ENCODE measurements around the gene SPINK13. TPM values are rescaled to one million over a fixed set of nuclear protein-coding genes. Genes with fewer than 3 reads are reported as not detected.

The SPINK13 gene
- total RNA-seq, 3 donors from 2014 or later, result 0.48 TPM; not detected in 2

- intact Hi-C loops (cut with DNase I; ENCODE audit: low total_unique reads), result no loop called here
- Histone ChIP-seq H3K36me3 (no peaks in the 10 kb centered on the region), H3K4me3 (no peak overlapping the region), H3K27me3 (no peaks in the 10 kb centered on the region), H3K4me1 (no peaks in the 10 kb centered on the region), H3K27ac (no peak overlapping the region), H3K9me3 (no peaks in the 10 kb centered on the region)
- TF ChIP-seq POLR2AphosphoS5 (IDR thresholded peaks at IDR 0.05) (no peak), CTCF (IDR thresholded peaks at IDR 0.05) (no peak), POLR2A (IDR thresholded peaks at IDR 0.05) (no peak)
- DNase-seq (ENCODE audit: low spot score in 2 of 2), result no peak
Measured at GRCh38 chr5:148290271-148291195, 21.9 kb downstream of the SPINK13 start.

- intact Hi-C loops (cut with DNase I; ENCODE audit: low total_unique reads), result loop anchor here (1.0 kb wide), 1 partner anchor 12 kb away; no protein-coding TSS in a partner anchor
Measured at GRCh38 chr5:148297731-148298130, 29.1 kb downstream of the SPINK13 start.

GRCh38 chr5:148306446-148306845 lies 37.9 kb downstream of the SPINK13 start:
- intact Hi-C loops (cut with DNase I; ENCODE audit: low total_unique reads), result no loop called here
- H3K9me3 ChIP-seq, result no peaks in the 10 kb centered on the region
- no peaks in the 10 kb centered on the region for H3K36me3 ChIP-seq
- no peak overlapping the region for H3K27ac ChIP-seq
- TF ChIP-seq POLR2AphosphoS5 (IDR thresholded peaks at IDR 0.05), result no peak
- TF ChIP-seq POLR2A (IDR thresholded peaks at IDR 0.05), result no peak
- no peak for TF ChIP-seq CTCF (IDR thresholded peaks at IDR 0.05)
- H3K27me3 ChIP-seq, result no peaks in the 10 kb centered on the region
- no peaks in the 10 kb centered on the region for H3K4me1 ChIP-seq
- no peak for DNase-seq (ENCODE audit: low spot score in 2 of 2)
- H3K4me3 ChIP-seq, result no peak overlapping the region

More at GRCh38 chr5:148297731-148298130, 29.1 kb downstream of the SPINK13 start:
- Histone ChIP-seq H3K27ac (no peak overlapping the region), H3K36me3 (no peaks in the 10 kb centered on the region), H3K4me3 (no peak overlapping the region), H3K9me3 (no peaks in the 10 kb centered on the region), H3K4me1 (no peaks in the 10 kb centered on the region), H3K27me3 (no peaks in the 10 kb centered on the region)
- TF ChIP-seq CTCF (IDR thresholded peaks at IDR 0.05) (no peak), POLR2A (IDR thresholded peaks at IDR 0.05) (no peak), POLR2AphosphoS5 (IDR thresholded peaks at IDR 0.05) (no peak)
- DNase-seq (ENCODE audit: low spot score in 2 of 2), result no peak

GRCh38 chr5:148309019-148309418 lies 40.4 kb downstream of the SPINK13 start:
- no peaks in the 10 kb centered on the region for H3K4me1 ChIP-seq
- DNase-seq (ENCODE audit: low spot score in 2 of 2), result no peak
- no peaks in the 10 kb centered on the region for H3K36me3 ChIP-seq
- TF ChIP-seq CTCF (IDR thresholded peaks at IDR 0.05) (no peak), POLR2AphosphoS5 (IDR thresholded peaks at IDR 0.05) (no peak), POLR2A (IDR thresholded peaks at IDR 0.05) (no peak)
- no peaks in the 10 kb centered on the region for H3K27me3 ChIP-seq
- no peak overlapping the region for H3K27ac ChIP-seq
- H3K4me3 ChIP-seq, result no peak overlapping the region
- intact Hi-C loops (cut with DNase I; ENCODE audit: low total_unique reads), result loop anchor here (1.0 kb wide), 1 partner anchor 11 kb away; no protein-coding TSS in a partner anchor
- no peaks in the 10 kb centered on the region for H3K9me3 ChIP-seq

GRCh38 chr5:148309746-148310145 lies 41.2 kb downstream of the SPINK13 start:
- no peak for DNase-seq (ENCODE audit: low spot score in 2 of 2)
- no peak for TF ChIP-seq POLR2AphosphoS5 (IDR thresholded peaks at IDR 0.05)
- no peak for TF ChIP-seq POLR2A (IDR thresholded peaks at IDR 0.05)
- TF ChIP-seq CTCF (IDR thresholded peaks at IDR 0.05), result no peak
- no peaks in the 10 kb centered on the region for H3K4me1 ChIP-seq
- no peaks in the 10 kb centered on the region for H3K36me3 ChIP-seq
- H3K27ac ChIP-seq, result no peak overlapping the region
- intact Hi-C loops (cut with DNase I; ENCODE audit: low total_unique reads), result loop anchor here (1.0 kb wide), 1 partner anchor 11 kb away; no protein-coding TSS in a partner anchor
- H3K27me3 ChIP-seq, result no peaks in the 10 kb centered on the region
- H3K9me3 ChIP-seq, result no peaks in the 10 kb centered on the region
- H3K4me3 ChIP-seq, result no peak overlapping the region
